Measurements from ENCODE around the gene GAB2.

DNA sequence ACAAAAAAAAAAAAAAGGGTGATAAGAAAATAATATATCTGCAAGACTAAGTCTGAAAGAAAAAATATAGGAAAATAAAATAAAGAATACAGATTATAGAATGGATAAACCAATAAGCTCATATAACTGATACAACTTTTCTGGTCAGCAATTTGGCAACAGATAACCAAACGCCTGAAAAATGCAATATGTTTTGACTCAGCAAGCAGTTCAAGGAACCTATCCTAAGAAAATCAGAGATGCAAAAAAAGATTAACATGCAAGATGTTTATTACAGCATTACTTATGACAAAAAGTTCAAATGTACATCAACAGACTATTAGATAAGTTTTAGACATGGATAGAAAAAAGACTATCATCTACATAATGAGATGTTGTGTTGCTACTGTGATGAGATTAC, 27.1 kb upstream of the GAB2 start:
- TF ChIP-seq, protein P1, sequence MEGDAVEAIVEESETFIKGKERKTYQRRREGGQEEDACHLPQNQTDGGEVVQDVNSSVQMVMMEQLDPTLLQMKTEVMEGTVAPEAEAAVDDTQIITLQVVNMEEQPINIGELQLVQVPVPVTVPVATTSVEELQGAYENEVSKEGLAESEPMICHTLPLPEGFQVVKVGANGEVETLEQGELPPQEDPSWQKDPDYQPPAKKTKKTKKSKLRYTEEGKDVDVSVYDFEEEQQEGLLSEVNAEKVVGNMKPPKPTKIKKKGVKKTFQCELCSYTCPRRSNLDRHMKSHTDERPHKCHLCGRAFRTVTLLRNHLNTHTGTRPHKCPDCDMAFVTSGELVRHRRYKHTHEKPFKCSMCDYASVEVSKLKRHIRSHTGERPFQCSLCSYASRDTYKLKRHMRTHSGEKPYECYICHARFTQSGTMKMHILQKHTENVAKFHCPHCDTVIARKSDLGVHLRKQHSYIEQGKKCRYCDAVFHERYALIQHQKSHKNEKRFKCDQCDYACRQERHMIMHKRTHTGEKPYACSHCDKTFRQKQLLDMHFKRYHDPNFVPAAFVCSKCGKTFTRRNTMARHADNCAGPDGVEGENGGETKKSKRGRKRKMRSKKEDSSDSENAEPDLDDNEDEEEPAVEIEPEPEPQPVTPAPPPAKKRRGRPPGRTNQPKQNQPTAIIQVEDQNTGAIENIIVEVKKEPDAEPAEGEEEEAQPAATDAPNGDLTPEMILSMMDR (IDR thresholded peaks at IDR 0.05): no peak
- TF ChIP-seq POLR2A (IDR thresholded peaks at IDR 0.05) (no peak), EP300 (IDR thresholded peaks at IDR 0.05) (no peak)

Data from tibial nerve (tissue), 4 donors.